HG03196 (cell line): Measurements from ENCODE around the gene C2CD4C.
"Not testable (repeated sequence)": the region's sequence is repeated elsewhere in the genome, so short reads cannot be mapped to it uniquely, and the experiment has no call there.

ENCODE experiments used
- ATAC-seq: cut with Tn5 transposase; IDR thresholded peaks from one replicate; pipeline ENCODE4 v1.9.1; 2021; ENCODE audit not compliant: unreplicated experiment

Gene C2CD4C

GRCh38 chr19:418761-419671 lies 10.1 kb upstream of the C2CD4C start:
- no peak for ATAC-seq

DNA sequence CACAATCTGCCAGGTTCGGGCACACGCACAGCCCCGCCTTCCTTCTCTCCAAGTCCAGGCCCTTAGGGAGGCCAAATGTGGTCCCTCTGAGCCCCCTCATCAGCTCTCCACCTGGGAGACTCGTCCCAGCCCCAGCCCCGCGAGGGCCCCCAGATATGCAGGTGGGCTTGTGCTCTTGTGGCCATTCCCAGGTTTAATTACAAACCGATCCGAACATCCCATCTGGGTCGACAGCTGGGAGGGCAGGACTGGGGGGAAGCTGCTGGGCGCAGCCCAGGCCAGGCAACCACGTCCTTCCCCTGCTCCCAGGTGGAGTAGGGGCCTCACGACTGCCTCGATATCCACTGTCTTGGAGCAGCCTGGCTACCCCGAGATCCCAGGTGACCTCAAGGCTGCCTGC lies 7.5 kb upstream of the C2CD4C start:
- no peak for ATAC-seq

DNA sequence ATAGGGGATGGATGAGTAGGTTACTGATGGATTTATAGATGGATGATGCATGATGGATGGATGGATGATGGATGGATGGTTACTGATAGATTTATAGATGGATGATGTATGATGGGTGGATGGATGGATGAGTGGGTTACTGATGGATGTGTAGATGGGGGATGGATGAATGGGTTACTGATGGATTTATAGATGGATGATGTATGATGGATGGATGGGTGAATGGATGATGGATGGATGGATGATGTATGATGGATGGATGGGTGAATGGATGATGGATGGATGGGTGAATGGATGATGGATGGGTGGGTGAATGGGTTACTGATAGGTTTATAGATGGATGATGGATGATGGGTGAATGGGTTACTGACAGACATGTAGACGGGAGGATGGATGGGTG lies 6.3 kb upstream of the C2CD4C start:
- ATAC-seq = no peak

DNA sequence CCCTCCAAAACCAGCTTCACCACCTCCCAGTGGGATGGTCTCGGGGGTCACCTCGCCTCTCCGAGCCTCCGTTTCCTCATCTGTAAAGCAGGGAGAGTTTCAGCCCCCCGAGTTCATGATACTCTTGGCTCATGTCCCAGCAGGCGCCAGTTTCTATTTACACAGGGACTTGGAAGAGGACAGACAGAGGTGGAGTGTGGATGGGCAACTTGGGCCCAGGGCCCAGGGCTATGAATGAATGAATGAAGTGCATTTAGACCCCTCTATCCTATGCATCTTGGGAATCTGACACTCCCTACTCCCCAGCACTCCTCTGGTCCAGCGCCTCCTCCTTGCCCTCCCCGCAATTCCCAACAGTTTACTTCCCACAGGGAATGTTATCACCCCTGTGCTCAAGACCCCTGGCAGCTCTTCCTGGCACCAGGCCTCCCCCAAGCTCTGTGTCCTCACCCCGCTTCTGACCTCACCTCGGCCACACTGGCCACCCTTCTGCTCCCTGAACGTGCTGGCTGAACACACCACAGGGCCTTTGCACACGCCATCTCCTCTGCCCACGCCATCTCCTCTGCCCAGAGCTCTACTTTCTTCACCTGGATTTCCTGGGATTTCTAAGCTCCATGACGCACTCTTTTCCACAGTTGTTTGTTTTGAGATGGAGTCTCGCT lies 4.9 kb upstream of the C2CD4C start:
- no peak for ATAC-seq

GRCh38 chr19:412356-413355 lies 3.7 kb upstream of the C2CD4C start:
- ATAC-seq = no peak

DNA sequence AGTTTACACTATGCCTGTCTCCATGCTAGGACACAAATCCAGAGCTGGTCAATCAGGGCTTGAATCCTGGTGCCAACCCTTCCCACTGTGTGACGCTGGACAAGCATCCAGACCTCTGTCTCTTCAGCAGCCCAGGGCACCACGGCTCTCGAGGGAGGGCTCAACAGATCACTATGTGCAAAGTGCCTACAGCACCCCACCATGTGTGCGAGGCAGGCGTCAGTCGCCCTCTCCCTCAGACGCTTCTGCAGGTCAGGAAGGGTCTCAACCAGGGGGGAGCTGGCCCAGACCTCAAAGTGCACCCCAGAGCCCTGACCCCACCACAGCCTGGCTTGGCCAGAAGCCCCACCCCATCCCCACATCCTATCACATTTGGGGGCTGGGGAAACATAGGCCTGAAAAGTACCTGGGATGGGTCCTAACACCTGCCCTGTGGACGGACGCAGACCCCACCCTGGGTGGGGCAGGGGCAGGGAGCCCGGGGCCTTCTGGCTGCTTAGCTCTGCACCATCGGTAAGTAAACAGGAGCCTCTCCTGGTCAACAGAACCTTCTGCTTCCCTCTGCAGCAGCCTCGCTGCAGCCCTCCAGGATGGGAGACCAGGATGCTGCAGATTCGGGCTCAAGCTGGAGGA lies 2.9 kb upstream of the C2CD4C start:
- no peak for ATAC-seq

DNA sequence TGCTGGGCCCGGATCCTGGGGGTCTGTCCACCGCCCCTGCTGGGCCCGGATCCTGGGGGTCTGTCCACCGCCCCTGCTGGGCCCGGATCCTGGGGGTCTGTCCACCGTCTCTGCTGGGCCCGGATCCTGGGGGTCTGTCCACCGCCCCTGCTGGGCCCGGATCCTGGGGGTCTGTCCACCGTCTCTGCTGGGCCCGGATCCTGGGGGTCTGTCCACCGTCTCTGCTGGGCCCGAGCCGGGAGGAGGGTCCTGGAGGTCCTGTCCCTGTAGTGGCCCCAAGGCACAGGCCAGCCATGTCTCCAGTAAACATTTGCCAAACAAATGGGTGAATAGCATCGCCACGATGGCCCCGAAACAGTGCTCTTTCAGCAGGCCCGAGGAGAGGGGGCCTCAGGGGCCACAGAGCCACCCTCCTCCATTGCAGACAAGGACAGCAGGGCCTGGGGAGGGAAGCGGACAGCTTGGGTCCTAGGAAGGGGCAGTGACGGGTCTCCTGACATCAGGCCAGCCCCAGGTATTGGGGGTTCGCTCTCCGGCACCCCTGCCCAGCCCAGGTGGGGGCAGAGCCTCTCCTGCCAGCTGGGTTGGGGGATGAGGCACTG lies 2.3 kb upstream of the C2CD4C start:
- not testable (repeated sequence) for ATAC-seq

- ATAC-seq = no peak
Measured at GRCh38 chr19:410243-410781, 1.4 kb upstream of the C2CD4C start.

GRCh38 chr19:409516-410242 lies 732 bp upstream of the C2CD4C start:
- ATAC-seq = no peak

DNA sequence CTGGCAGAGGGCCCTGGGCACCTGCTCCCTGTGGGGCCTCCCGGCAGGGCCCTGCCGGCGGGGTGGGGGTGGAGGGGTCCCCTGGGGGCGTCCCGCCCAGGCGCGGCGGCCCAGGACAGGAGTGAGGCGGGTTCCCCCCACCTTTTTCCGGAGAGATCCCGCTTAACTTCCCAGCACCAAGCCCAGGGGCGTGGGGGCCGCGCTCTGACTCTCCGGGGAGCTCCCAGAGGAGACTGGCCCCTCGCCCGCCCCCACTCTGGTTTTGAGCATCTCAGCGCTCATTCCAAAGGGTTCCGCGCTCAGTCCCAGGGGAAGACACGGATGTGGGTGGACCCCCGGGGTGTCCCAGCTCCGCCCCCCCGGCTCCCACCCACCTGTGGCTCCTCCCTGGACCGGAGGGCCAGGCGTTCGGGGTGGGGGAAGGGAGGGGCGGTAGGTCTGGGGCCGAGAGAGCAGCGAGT lies 476 bp downstream of the C2CD4C start:
- no peak for ATAC-seq

DNA sequence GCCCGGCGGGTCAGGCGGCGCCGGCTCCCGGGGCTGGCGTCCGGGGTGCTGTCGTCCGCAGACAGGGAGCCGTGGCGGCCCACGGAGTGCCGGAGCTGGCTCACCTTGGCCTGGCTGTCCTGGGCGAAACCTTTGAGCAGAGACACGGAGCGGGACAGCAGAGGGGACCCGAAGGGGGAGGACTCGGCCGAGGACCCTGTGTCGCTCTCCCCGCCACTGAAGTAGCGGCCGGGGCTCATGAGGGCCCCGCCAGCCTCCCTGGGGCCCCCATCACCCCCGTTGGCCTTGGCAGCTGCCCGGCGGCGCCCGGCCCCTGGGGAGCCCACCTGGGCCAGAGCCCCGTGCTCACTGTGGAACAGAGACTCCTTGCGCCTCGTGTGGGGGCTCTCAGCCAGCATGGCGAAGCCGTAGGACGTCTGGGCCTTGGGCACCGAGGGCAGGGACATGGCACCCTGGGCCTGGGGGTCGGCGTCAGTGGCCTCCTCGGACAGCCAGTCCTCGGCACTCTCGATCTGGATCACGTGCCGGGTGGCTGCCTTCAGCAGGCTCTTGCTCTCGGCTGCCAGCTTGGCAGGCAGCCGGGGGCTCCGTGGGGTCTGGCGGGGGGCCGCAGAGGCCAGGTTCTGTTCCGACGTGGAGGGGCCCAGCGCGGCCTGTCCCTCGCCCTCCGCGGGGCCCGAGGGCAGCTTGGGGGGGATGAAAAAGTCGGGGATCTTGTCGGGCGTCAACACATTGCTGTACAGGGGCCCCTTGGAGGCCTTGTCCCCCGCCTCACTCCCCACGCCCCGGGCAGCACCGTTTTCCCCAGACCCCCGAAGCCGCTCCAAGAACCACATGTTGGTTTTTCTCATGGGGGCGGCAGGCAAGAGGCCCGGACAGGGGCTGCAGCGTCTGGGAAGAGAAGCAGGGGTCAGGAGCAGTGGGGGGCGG lies 1.2 kb downstream of the C2CD4C start:
- no peak for ATAC-seq

DNA sequence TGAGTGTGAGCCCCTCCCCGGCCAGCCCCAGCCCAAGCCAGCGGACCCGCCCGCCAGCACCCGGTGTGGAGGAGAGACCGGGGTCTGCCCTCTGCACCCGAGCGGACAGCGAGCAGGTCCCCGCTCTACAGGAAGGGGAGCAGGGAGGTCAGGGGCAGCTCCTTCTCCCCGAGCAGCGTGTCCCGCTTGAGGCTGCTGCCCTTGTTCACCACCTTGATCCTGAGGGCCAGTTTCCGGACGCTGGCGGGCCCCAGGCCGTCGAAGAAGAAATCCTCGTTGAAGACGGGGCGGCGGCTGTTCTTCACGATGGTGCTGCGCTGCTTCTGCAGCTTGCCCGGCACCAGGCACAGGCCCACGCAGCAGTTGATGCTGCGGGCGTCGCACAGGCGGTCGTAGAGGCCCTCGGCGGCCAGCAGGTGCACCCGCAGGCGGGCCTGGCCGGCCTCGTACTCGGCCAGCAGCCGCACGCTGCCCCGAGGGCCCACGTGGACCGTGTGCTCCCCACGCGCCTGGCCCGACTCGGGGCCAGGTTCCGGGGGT lies 1.9 kb downstream of the C2CD4C start:
- no peak for ATAC-seq

DNA sequence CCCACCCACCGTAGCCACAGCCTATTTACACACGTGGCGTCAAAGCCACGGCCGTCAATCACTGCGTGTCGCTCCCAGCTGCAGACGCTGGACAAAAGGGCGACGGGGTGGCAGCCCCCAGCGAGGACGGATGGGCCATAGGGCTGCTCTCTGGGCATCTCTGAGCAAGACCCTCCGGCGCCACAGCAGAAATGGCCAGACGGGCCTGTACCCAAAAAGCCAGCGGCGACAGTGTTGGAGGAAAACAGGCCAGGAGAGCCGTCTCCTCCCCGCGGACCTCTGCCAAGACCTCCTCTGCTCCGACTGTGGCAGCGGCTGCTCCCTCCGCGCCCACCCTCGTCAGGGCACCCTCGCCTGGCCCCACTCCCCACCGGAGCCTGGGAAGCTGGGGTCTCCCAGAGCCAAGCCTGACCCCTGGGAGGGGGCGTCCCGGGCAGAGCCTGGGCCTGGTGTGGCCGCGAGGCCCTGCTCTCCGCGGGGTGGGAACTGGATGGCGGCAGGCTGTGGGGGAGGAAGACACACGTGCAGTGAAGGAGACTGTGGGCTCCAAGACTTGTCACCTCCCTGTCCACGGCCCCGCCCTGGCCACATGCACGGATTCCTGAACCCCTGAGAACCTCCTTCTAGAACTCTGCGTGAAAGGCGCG lies 2.7 kb downstream of the C2CD4C start:
- no peak for ATAC-seq

- no peak for ATAC-seq
Measured at GRCh38 chr19:405121-405965, 3.6 kb downstream of the C2CD4C start.

DNA sequence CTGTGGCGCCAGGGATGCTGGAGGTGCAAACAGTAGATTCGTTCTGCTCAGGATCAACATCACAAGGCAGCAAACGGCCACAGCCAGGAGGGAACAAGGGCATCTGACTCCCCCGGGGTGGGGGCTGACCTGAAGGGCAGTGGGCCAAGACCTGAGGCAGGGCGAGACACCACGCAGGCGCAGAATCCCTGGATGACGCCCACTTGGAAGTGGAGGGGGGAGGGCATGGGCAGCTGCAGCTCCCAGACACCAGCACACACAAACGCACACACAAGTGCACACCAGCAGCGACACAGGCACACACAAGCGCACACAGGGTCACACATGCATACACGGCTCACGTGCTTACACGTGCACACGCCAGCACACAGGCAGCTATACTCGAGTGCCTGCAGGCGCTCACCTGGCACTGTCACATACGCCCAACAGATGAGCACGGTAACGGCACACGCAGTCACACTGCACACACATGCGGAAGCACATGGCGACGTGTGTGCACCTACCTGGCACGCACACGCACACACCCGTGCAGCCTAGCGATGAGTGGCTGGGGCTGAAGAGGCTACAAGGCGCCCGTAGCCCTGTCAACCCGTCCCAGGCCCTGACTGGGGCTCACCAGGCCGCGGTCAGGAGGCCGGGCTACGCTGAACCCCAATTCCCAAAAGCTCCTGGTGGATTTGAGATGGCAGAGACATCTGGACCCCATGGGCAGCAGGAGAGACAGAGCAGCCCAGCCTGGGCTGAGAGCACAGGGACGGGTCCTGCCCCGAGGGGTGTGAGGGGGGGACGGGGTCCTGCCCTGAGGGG lies 5.5 kb downstream of the C2CD4C start:
- no peak for ATAC-seq

DNA sequence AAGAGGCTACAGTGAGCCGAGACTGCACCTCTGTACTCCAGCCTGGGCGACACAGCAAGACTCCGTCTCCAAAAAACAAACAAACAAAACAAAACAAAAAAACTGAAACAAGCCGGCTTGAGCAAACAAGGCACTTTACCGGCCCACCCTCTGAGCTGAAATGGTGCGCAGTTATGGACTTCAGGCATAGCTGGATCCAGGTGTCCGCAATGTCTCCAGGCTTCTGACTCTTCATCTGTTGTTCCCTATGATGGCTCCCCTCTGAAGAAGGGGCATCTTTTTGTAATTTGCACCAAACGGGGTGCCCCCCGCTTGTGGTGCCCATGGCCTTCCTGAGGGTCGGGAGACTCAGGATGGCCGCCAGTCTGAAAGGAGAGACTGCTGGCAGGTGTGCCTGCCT lies 6.2 kb downstream of the C2CD4C start:
- ATAC-seq = no peak
